ENCODE measurements around the gene ZBED1. TPM values are rescaled to one million over a fixed set of nuclear protein-coding genes. Genes with fewer than 3 reads are reported as not detected.

Gene ZBED1
- total and polyA plus RNA-seq, 8 donors: 10.9 to 61.4 (median 22.5) TPM

DNA sequence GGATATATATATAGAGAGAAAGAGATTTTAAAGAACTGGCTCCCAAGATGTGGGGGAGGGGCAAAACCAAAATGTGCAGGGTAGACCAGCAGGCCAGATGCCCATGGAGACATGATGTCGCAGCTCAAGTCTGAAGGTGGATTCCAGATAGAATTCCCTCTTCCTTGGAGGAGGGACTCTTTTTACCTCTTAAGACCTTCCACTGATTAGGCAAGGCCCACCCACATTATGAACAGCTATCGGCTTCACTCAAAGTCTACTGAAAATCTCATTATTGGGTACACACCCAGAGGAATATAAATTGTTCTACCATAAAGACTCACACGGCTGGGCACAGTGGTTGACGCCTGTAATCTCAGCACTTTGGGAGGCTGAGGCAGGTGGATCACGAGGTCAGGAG, 59.3 kb downstream of the ZBED1 start:
- peaks cover 0 to 7% (median 0%) of the 10 kb centered on the region in 4 donors for H3K9me3 ChIP-seq
- H3K4me1 ChIP-seq: no peaks in the 10 kb centered on the region
- no peak for DNase-seq
- intact Hi-C loops (cut with DNase I; ENCODE audit: low total_unique reads): no loop called here
- no peak overlapping the region for H3K27ac ChIP-seq
- H3K27me3 ChIP-seq: no peaks in the 10 kb centered on the region
- H3K36me3 ChIP-seq: peaks cover 6 to 24% (median 18%) of the 10 kb centered on the region in 4 donors
- no peak overlapping the region for H3K4me3 ChIP-seq
- TF ChIP-seq POLR2AphosphoS5 (IDR thresholded peaks at IDR 0.05) (no peak), POLR2A (IDR thresholded peaks at IDR 0.05) (no peak), EP300 (IDR thresholded peaks at IDR 0.05) (no peak)
- TF ChIP-seq, protein P1, sequence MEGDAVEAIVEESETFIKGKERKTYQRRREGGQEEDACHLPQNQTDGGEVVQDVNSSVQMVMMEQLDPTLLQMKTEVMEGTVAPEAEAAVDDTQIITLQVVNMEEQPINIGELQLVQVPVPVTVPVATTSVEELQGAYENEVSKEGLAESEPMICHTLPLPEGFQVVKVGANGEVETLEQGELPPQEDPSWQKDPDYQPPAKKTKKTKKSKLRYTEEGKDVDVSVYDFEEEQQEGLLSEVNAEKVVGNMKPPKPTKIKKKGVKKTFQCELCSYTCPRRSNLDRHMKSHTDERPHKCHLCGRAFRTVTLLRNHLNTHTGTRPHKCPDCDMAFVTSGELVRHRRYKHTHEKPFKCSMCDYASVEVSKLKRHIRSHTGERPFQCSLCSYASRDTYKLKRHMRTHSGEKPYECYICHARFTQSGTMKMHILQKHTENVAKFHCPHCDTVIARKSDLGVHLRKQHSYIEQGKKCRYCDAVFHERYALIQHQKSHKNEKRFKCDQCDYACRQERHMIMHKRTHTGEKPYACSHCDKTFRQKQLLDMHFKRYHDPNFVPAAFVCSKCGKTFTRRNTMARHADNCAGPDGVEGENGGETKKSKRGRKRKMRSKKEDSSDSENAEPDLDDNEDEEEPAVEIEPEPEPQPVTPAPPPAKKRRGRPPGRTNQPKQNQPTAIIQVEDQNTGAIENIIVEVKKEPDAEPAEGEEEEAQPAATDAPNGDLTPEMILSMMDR (IDR thresholded peaks at IDR 0.05): no peak
- 89 to 98% (median 96%) methylated on average over 5 of the region's 5 CpGs for WGBS, 5 donors

DNA sequence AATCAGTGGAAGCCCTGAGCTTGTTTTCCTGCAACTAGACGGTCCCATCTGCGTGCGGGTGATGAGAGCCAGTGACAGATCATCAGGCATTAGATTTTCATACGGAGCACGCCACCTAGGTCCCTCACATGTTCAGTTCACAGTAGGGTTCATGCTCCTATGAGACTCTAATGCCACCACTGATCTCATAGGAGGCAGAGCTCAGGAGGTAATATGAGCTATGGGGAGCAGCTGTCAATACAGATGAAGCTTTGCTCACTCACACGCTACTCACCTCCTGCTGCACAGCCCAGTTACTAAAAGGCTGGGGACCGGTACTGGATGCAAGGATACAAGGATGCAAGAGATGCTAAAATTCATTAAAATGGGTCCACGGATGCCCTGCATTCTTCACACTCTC, 61.2 kb downstream of the ZBED1 start:
- TF ChIP-seq, protein P1 (IDR thresholded peaks at IDR 0.05): no peak
- TF ChIP-seq POLR2AphosphoS5 (IDR thresholded peaks at IDR 0.05) (no peak), EP300 (IDR thresholded peaks at IDR 0.05) (no peak), POLR2A (IDR thresholded peaks at IDR 0.05) (no peak)
- H3K27ac ChIP-seq: no peak overlapping the region
- 83 to 97% (median 92%) methylated on average over 7 to 8 of the region's 8 CpGs for WGBS, 5 donors
- H3K9me3 ChIP-seq: peaks cover 0 to 7% (median 0%) of the 10 kb centered on the region in 4 donors
- intact Hi-C loops (cut with DNase I; ENCODE audit: low total_unique reads): no loop called here
- DNase-seq: no peak
- H3K4me3 ChIP-seq: no peak overlapping the region
- no peaks in the 10 kb centered on the region for H3K27me3 ChIP-seq
- H3K36me3 ChIP-seq: peaks cover 6 to 27% (median 21%) of the 10 kb centered on the region in 4 donors
- H3K4me1 ChIP-seq: no peaks in the 10 kb centered on the region

Other genes starting within 250 kb of the ZBED1 start
- 10 to 100 TPM; 17.7 to 69.4 (median 23.7) TPM for gene DHRSX, start within 50 bp of the ZBED1 start, total RNA-seq
- 10 to 100 TPM; 11.2 to 19.6 (median 12.9) TPM for gene DHRSX, start within 50 bp of the ZBED1 start, polyA plus RNA-seq
- gene CD99, start 190.3 kb upstream of the ZBED1 start, total RNA-seq: 100 to 1,000 TPM in 3 of 5 donors, 10 to 100 TPM in 2; 72.9 to 220 (median 153) TPM
- 100 to 1,000 TPM in 2 of 3 donors, 10 to 100 TPM in 1; 97.3 to 207 (median 103) TPM for gene CD99, start 190.3 kb upstream of the ZBED1 start, polyA plus RNA-seq